IMR-90 (cell line): ENCODE measurements around the gene APPBP2.

Experiments used
- CEBPB ChIP-seq: IDR thresholded peaks from 2 replicates; pipeline ENCODE4 v1.6.1; 2012; ENCODE audit warnings: low read depth, low read length, improper control_type of control experiment
- CTCF ChIP-seq: conservative IDR thresholded peaks from 2 replicates; pipeline ENCODE4 v1.5.1; 2012; ENCODE audit warnings: mild to moderate bottlenecking, low read depth, low read length, improper control_type of control experiment
- POLR2A ChIP-seq: IDR thresholded peaks from 2 replicates; pipeline ENCODE4 v1.6.1; 2012; ENCODE audit warnings: mild to moderate bottlenecking, low read depth, low read length
- SMC3 ChIP-seq: fragments of 150-350 bp; IDR thresholded peaks from 2 replicates; pipeline ENCODE4 v1.6.1; 2016; ENCODE audit warnings: low read depth, mild to moderate bottlenecking, antibody characterized with exemption, low read length, moderate library complexity

GRCh38 chr17:60528828-60529227 is 2.8 kb upstream of the APPBP2 start:
- TF ChIP-seq CTCF (no peak), POLR2A (no peak), SMC3 (no peak), CEBPB (no peak)
